ENCODE measurements around the gene LTBP3. TPM values are rescaled to one million over a fixed set of nuclear protein-coding genes. Genes with fewer than 3 reads are reported as not detected.

LTBP3 gene
- 45.1 and 58.2 TPM in 2 replicates for total RNA-seq

GRCh38 chr11:65558002-65558929 lies at the start of gene LTBP3:
TSS of gene LTBP3 (minus strand) at chr11:65558359. CDS start at chr11:65557959, 400 bp downstream.

GRCh38 chr11:65595543-65596281 lies 37.6 kb upstream of the LTBP3 start, which contains the start of gene KCNK7:
TSS of gene KCNK7 (minus strand) at chr11:65595800. CDS start at chr11:65595772, 28 bp downstream.

GRCh38 chr11:65575568-65576231 lies 17.5 kb upstream of the LTBP3 start, which contains the start of gene EHBP1L1:
TSS of gene EHBP1L1 (plus strand) at chr11:65576053. CDS start at chr11:65576303, 250 bp downstream.

GRCh38 chr11:65572356-65573051 lies 14.3 kb upstream of the LTBP3 start, which contains the start of gene FAM89B:
TSS of gene FAM89B (plus strand) at chr11:65572538. CDS start at chr11:65572670, 132 bp downstream.

GRCh38 chr11:65569973-65570918 lies 12.1 kb upstream of the LTBP3 start, which contains the start of gene ZNRD2:
TSS of gene ZNRD2 (plus strand) at chr11:65570477. CDS start at chr11:65570492, 15 bp downstream.

GRCh38 chr11:65524741-65525545 lies 33.2 kb downstream of the LTBP3 start, which contains the start of gene SCYL1:
TSS of gene SCYL1 (plus strand) at chr11:65525083. CDS start at chr11:65525154, 71 bp downstream.

GRCh38 chr11:65498977-65499712 lies 59.0 kb downstream of the LTBP3 start, which contains the start of gene MALAT1:
TSS of gene MALAT1 (plus strand) at chr11:65499045.

Other genes with a start within 250 kb of the LTBP3 start
- gene CDC42EP2, start 243.5 kb downstream of the LTBP3 start, total RNA-seq, result 38.5 and 40.8 TPM in 2 replicates
- 37.3 and 38.1 TPM in 2 replicates for gene DPF2, start 224.5 kb downstream of the LTBP3 start, total RNA-seq
- 0.30 TPM in 1 of 2 replicates, not detected in the other for gene TIGD3, start 203.6 kb downstream of the LTBP3 start, total RNA-seq
- gene SLC25A45, start 175.7 kb downstream of the LTBP3 start, total RNA-seq, result 1.1 and 1.5 TPM in 2 replicates
- 59.5 and 60.4 TPM in 2 replicates for gene FRMD8, start 171.7 kb downstream of the LTBP3 start, total RNA-seq
- 12.7 and 14.7 TPM in 2 replicates for gene NEAT1, start 135.6 kb downstream of the LTBP3 start, total RNA-seq
- 683 and 797 TPM in 2 replicates for gene MALAT1, start 59.3 kb downstream of the LTBP3 start, total RNA-seq
- 83.3 and 84.1 TPM in 2 replicates for gene SCYL1, start 33.3 kb downstream of the LTBP3 start, total RNA-seq
- gene ZNRD2, start 12.1 kb upstream of the LTBP3 start, total RNA-seq, result 70.6 and 76.7 TPM in 2 replicates
- gene FAM89B, start 14.2 kb upstream of the LTBP3 start, total RNA-seq, result 45.8 and 46.7 TPM in 2 replicates
- gene EHBP1L1, start 17.7 kb upstream of the LTBP3 start, total RNA-seq, result 33.7 and 53.4 TPM in 2 replicates
- gene KCNK7, start 37.4 kb upstream of the LTBP3 start, total RNA-seq, result 0.27 TPM in 1 of 2 replicates, not detected in the other
- gene MAP3K11, start 55.9 kb upstream of the LTBP3 start, total RNA-seq, result 122 and 126 TPM in 2 replicates
- 40.7 and 41.1 TPM in 2 replicates for gene PCNX3, start 57.4 kb upstream of the LTBP3 start, total RNA-seq
- gene SIPA1, start 79.7 kb upstream of the LTBP3 start, total RNA-seq, result 61.1 and 68.3 TPM in 2 replicates
- 63.1 and 67.4 TPM in 2 replicates for gene RELA, start 104.6 kb upstream of the LTBP3 start, total RNA-seq
- gene KAT5, start 153.9 kb upstream of the LTBP3 start, total RNA-seq, result 42.8 and 56.6 TPM in 2 replicates
- 92.3 and 93.2 TPM in 2 replicates for gene RNASEH2C, start 162.4 kb upstream of the LTBP3 start, total RNA-seq
- 10.8 and 11.3 TPM in 2 replicates for gene AP5B1, start 222.6 kb upstream of the LTBP3 start, total RNA-seq
- gene OVOL1, start 228.7 kb upstream of the LTBP3 start, total RNA-seq, result not detected in 2 replicates